Thoracic aorta (tissue), 2 donors: ENCODE data around the gene CD247. TPM values are rescaled to one million over a fixed set of nuclear protein-coding genes. Genes with fewer than 3 reads are reported as not detected.

Experiments used
- ATAC-seq: fragments of 150-250 bp; one replicate; pipeline ENCODE4 v1.8.0; 2017; ENCODE audit warnings: low read depth; ENCODE audit not compliant: insufficient number of reproducible peaks, low FRiP score
- DNase-seq: peaks from one replicate; pipeline ENCODE4 v3.0.0-alpha.2; 2020; ENCODE audit warnings: low spot score
- H3K27ac ChIP-seq, 2 donors: fragments of 200-600 bp; sonication (generic); 1 replicate in 1 of 2; 2 replicates in 1 of 2; pipeline ENCODE4 v1.5.1; 2016; ENCODE audit warnings: mild to moderate bottlenecking in 2 of 2, moderate library complexity in 2 of 2
- H3K27me3 ChIP-seq: fragments of 200-600 bp; sonication (generic); replicated peaks from 2 replicates; pipeline ENCODE4 v1.6.0; 2016; ENCODE audit warnings: mild to moderate bottlenecking; ENCODE audit not compliant: insufficient read depth
- H3K36me3 ChIP-seq: fragments of 200-600 bp; sonication (generic); one replicate; pipeline ENCODE4 v1.5.1; 2016
- H3K4me1 ChIP-seq, 2 donors: fragments of 200-600 bp; sonication (generic); 1 replicate in 1 of 2; 2 replicates in 1 of 2; pipeline versions ENCODE4 v1.5.1 to v1.6.0; 2016; ENCODE audit warnings: low read depth in 2 of 2, mild to moderate bottlenecking in 1 of 2; ENCODE audit not compliant: control insufficient read depth in 1 of 2
- H3K4me3 ChIP-seq: fragments of 200-600 bp; sonication (generic); 2 replicates; pipeline ENCODE4 v1.5.1; 2016; ENCODE audit warnings: mild to moderate bottlenecking
- H3K9me3 ChIP-seq: fragments of 200-600 bp; sonication (generic); 2 replicates; pipeline ENCODE4 v1.5.1; 2016
- total RNA-seq, 2 donors: library from RNA; depleted of rRNA; stranded (reverse); fragments of >200 nt; gene quantifications; one replicate each; pipeline versions ENCODE4 v1.1.0 to v1.2.3, GENCODE V29; 2016
- TF ChIP-seq, protein P1 (sequence below): fragments of 200-600 bp; sonication (generic); IDR thresholded peaks from one replicate; pipeline ENCODE4 v1.5.1; 2019; ENCODE audit warnings: antibody characterized with exemption

The CD247 gene
- total RNA-seq, 2 donors from 2014 or later: 1.6 to 8.5 TPM

- no peak overlapping the region for H3K27ac ChIP-seq
- H3K27me3 ChIP-seq: no peaks in the 10 kb centered on the region
- H3K4me1 ChIP-seq: no peaks in the 10 kb centered on the region
- DNase-seq (no peak), ATAC-seq (no peak)
- TF ChIP-seq, protein P1, sequence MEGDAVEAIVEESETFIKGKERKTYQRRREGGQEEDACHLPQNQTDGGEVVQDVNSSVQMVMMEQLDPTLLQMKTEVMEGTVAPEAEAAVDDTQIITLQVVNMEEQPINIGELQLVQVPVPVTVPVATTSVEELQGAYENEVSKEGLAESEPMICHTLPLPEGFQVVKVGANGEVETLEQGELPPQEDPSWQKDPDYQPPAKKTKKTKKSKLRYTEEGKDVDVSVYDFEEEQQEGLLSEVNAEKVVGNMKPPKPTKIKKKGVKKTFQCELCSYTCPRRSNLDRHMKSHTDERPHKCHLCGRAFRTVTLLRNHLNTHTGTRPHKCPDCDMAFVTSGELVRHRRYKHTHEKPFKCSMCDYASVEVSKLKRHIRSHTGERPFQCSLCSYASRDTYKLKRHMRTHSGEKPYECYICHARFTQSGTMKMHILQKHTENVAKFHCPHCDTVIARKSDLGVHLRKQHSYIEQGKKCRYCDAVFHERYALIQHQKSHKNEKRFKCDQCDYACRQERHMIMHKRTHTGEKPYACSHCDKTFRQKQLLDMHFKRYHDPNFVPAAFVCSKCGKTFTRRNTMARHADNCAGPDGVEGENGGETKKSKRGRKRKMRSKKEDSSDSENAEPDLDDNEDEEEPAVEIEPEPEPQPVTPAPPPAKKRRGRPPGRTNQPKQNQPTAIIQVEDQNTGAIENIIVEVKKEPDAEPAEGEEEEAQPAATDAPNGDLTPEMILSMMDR: no peak
- H3K36me3 ChIP-seq: no peaks in the 10 kb centered on the region
- no peak overlapping the region for H3K4me3 ChIP-seq
- H3K9me3 ChIP-seq: no peaks in the 10 kb centered on the region
Measured at GRCh38 chr1:167504467-167504827, 13.9 kb downstream of the CD247 start.

- Histone ChIP-seq H3K4me1 (no peaks in the 10 kb centered on the region), H3K27ac (no peak overlapping the region), H3K9me3 (no peaks in the 10 kb centered on the region), H3K4me3 (no peak overlapping the region), H3K36me3 (no peaks in the 10 kb centered on the region), H3K27me3 (no peaks in the 10 kb centered on the region)
- DNase-seq (no peak), ATAC-seq (no peak)
- TF ChIP-seq, protein P1: no peak
Measured at GRCh38 chr1:167503626-167504466, 14.5 kb downstream of the CD247 start.

DNA sequence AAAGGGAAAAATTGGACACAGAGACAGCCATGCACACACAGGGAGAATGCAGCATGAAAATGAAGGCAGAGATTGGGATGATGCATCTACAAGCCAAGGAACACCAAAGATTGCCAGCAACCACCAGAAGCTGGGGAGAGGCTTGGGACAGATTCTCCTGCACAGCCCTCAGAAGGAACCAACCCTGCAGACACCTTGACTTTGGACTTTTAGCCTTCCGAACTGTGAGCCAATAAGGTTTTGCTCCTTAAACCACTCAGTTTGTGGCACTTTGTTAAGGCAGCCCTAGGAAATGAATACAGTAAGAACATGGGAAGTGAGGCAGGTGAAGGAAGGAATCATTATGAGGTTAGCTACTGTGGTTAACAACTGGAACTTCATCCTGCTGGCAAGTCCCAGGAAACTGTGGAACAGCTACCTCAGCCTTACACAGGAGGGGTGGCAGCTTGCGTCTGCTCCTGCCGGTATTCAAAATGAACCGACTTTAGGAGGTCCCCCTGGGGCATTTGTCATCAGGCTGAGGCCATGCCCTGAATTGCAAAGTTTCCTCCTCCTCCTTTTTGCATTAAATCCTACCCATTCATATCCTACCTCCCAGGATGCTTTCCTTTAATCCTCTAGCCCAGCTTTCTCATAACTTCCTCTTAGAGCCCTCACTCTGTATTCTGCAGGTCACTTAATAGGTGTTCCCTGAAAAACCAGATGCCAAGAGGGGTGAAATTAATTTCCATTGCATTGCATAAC is 15.4 kb downstream of the CD247 start:
- TF ChIP-seq, protein P1: no peak
- no peak for DNase-seq
- H3K36me3 ChIP-seq: no peaks in the 10 kb centered on the region
- ATAC-seq: no peak
- H3K9me3 ChIP-seq: no peaks in the 10 kb centered on the region
- no peaks in the 10 kb centered on the region for H3K27me3 ChIP-seq
- H3K4me1 ChIP-seq: no peaks in the 10 kb centered on the region
- no peak overlapping the region for H3K27ac ChIP-seq
- no peak overlapping the region for H3K4me3 ChIP-seq

DNA sequence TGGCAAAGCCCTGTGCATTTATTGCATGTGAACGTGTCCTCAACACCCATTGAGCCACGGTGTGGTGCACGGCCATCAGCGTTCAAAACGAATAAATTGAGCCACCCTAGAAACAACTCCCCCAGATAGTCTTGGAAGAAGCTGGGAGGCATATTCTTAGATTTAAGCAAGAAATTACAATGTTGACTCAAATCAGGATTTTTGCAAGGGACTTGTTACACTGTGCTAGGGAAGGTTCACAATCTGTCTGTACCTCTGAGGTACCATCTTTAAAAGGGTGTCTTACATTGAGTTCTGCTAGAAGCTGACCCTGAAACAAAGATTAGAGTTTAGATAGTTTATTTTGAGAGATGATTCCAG is 16.2 kb downstream of the CD247 start:
- Histone ChIP-seq H3K27me3 (no peaks in the 10 kb centered on the region), H3K27ac (no peak overlapping the region), H3K4me3 (no peak overlapping the region), H3K36me3 (no peaks in the 10 kb centered on the region), H3K9me3 (no peaks in the 10 kb centered on the region), H3K4me1 (no peaks in the 10 kb centered on the region)
- TF ChIP-seq, protein P1: no peak
- no peak for ATAC-seq
- DNase-seq: no peak

DNA sequence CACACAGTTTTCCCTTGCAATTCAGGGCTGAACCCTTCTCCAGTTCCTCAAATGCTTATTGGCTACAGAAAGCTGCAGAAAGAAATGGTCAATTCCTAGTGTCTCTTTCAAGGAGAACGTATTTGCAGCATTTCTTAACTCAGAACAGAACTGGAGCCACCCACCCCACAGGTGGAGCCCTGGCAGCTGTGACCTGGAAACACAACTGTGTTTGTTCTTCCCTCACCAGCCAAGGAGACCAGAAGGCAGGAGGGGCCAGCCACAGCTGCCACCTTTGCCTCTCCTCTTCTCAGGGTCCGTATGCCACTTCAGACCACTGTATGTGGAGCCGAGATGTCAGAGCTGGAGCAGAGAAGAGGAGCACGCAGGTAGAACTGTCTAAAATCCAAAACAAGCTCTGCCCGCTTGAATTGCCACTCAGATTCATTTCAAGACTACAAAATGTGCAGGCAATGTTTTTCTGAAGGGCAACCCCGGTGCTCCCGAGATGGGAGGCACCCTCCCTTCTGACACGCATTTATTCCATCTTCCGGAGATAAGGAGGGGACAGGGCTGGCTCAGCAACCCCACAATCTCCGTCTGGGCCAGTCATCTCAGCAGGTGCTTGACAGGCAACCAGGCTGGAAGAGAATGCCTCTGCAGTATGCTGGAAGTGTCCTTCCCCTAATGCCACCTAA is 16.7 kb downstream of the CD247 start:
- no peaks in the 10 kb centered on the region for H3K36me3 ChIP-seq
- ATAC-seq (no peak), DNase-seq (no peak)
- H3K4me1 ChIP-seq: no peaks in the 10 kb centered on the region
- TF ChIP-seq, protein P1: no peak
- no peaks in the 10 kb centered on the region for H3K27me3 ChIP-seq
- no peak overlapping the region for H3K27ac ChIP-seq
- H3K9me3 ChIP-seq: no peaks in the 10 kb centered on the region
- no peak overlapping the region for H3K4me3 ChIP-seq
